ENCODE data around the gene PPP2R5E. TPM values are rescaled to one million over a fixed set of nuclear protein-coding genes. Genes with fewer than 3 reads are reported as not detected.

Gene PPP2R5E
- total and polyA plus RNA-seq, 2 experiments from 2014 or later: 21.8 to 31.8 TPM

- no peak overlapping the region for H3K4me2 ChIP-seq (ENCODE audit: unreplicated experiment)
- DNase-seq: no peak
- H3K79me2 ChIP-seq (ENCODE audit: insufficient read depth): no peaks in the 10 kb centered on the region
- H3K4me3 ChIP-seq: no peak overlapping the region
- in situ Hi-C loops (cut with MboI): no loop called here
- no peak overlapping the region for H3K9ac ChIP-seq
- H3K4me1 ChIP-seq (ENCODE audit: insufficient read depth): no peaks in the 10 kb centered on the region
- no peaks in the 10 kb centered on the region for H4K20me1 ChIP-seq (ENCODE audit: insufficient read depth)
- H3F3A ChIP-seq (ENCODE audit: insufficient read depth): no peaks in the 10 kb centered on the region
- 51 to 60% methylated on average over 6 of the region's 6 CpGs for WGBS, 2 experiments (ENCODE audit: low coverage in 1 of 2, low lambda C conversion rate in 2 of 2, missing lambda C conversion rate in 2 of 2)
- no peak overlapping the region for H2AFZ ChIP-seq
- H3K27ac ChIP-seq: no peak overlapping the region
- H3K9me2 ChIP-seq (ENCODE audit: insufficient read depth): no peaks in the 10 kb centered on the region
- no peaks in the 10 kb centered on the region for H3K36me3 ChIP-seq (ENCODE audit: low read depth)
- TF ChIP-seq EZH2 (IDR thresholded peaks at IDR 0.05; ENCODE audit: insufficient read depth, poor library complexity, severe bottlenecking) (no peak), EZH2phosphoT487 (IDR thresholded peaks at IDR 0.05; ENCODE audit: insufficient read depth, low read depth) (no peak)
- H3K9me3 ChIP-seq (ENCODE audit: low read depth): no peaks in the 10 kb centered on the region
- H3K27me3 ChIP-seq (replicated peaks; ENCODE audit: insufficient read depth): 0 out of 2 replicates have a peak, but pooled peaks cover 4% of the 10 kb centered on the region
Observed at GRCh38 chr14:63328787-63329737, 214.1 kb downstream of the PPP2R5E start.

GRCh38 chr14:63326840-63327239, 216.3 kb downstream of the PPP2R5E start:
- Histone ChIP-seq H3K4me2 (ENCODE audit: unreplicated experiment) (no peak overlapping the region), H3K9me2 (ENCODE audit: insufficient read depth) (no peaks in the 10 kb centered on the region), H3K27ac (no peak overlapping the region), H3K27me3 (replicated peaks; ENCODE audit: insufficient read depth) (0 out of 2 replicates have a peak, but pooled peaks cover 4% of the 10 kb centered on the region), H3F3A (ENCODE audit: insufficient read depth) (no peaks in the 10 kb centered on the region), H3K4me3 (no peak overlapping the region), H4K20me1 (ENCODE audit: insufficient read depth) (no peaks in the 10 kb centered on the region), H3K9me3 (ENCODE audit: low read depth) (no peaks in the 10 kb centered on the region), H3K9ac (no peak overlapping the region), H2AFZ (no peak overlapping the region), H3K79me2 (ENCODE audit: insufficient read depth) (no peaks in the 10 kb centered on the region), H3K36me3 (ENCODE audit: low read depth) (no peaks in the 10 kb centered on the region), H3K4me1 (ENCODE audit: insufficient read depth) (no peaks in the 10 kb centered on the region)
- no peak for DNase-seq
- in situ Hi-C loops (cut with MboI): no loop called here
- no peak for TF ChIP-seq EZH2phosphoT487 (IDR thresholded peaks at IDR 0.05; ENCODE audit: insufficient read depth, low read depth)
- TF ChIP-seq EZH2 (IDR thresholded peaks at IDR 0.05; ENCODE audit: insufficient read depth, poor library complexity, severe bottlenecking): no peak
- WGBS, 2 experiments (ENCODE audit: low coverage in 1 of 2, low lambda C conversion rate in 2 of 2, missing lambda C conversion rate in 2 of 2): 61 to 66% methylated on average over 5 of the region's 5 CpGs

GRCh38 chr14:63322897-63323573, 220.1 kb downstream of the PPP2R5E start:
- no peak for TF ChIP-seq EZH2phosphoT487 (IDR thresholded peaks at IDR 0.05; ENCODE audit: insufficient read depth, low read depth)
- H3K9me3 ChIP-seq (ENCODE audit: low read depth): no peaks in the 10 kb centered on the region
- DNase-seq: no peak
- H3K27ac ChIP-seq: no peak overlapping the region
- no peaks in the 10 kb centered on the region; the same call in 1 of the 2 replicates for H3K27me3 ChIP-seq (replicated peaks; ENCODE audit: insufficient read depth)
- no peaks in the 10 kb centered on the region for H4K20me1 ChIP-seq (ENCODE audit: insufficient read depth)
- H3K9me2 ChIP-seq (ENCODE audit: insufficient read depth): no peaks in the 10 kb centered on the region
- in situ Hi-C loops (cut with MboI): no loop called here
- no peaks in the 10 kb centered on the region for H3K4me1 ChIP-seq (ENCODE audit: insufficient read depth)
- H3K79me2 ChIP-seq (ENCODE audit: insufficient read depth): no peaks in the 10 kb centered on the region
- H3F3A ChIP-seq (ENCODE audit: insufficient read depth): no peaks in the 10 kb centered on the region
- H3K9ac ChIP-seq: no peak overlapping the region
- 41 to 49% methylated on average over 9 of the region's 9 CpGs for WGBS, 2 experiments (ENCODE audit: low coverage in 1 of 2, low lambda C conversion rate in 2 of 2, missing lambda C conversion rate in 2 of 2)
- no peak overlapping the region for H3K4me2 ChIP-seq (ENCODE audit: unreplicated experiment)
- no peaks in the 10 kb centered on the region for H3K36me3 ChIP-seq (ENCODE audit: low read depth)
- H2AFZ ChIP-seq: no peak overlapping the region
- no peak overlapping the region for H3K4me3 ChIP-seq

- H3K9me3 ChIP-seq (ENCODE audit: low read depth): no peaks in the 10 kb centered on the region
- H3K36me3 ChIP-seq (ENCODE audit: low read depth): no peaks in the 10 kb centered on the region
- no peak overlapping the region for H3K4me3 ChIP-seq
- TF ChIP-seq EZH2phosphoT487 (IDR thresholded peaks at IDR 0.05; ENCODE audit: insufficient read depth, low read depth) (no peak), EZH2 (IDR thresholded peaks at IDR 0.05; ENCODE audit: insufficient read depth, poor library complexity, severe bottlenecking) (no peak)
- no peak overlapping the region for H3K9ac ChIP-seq
- no peak for DNase-seq
- in situ Hi-C loops (cut with MboI): no loop called here
- no peak overlapping the region for H3K4me2 ChIP-seq (ENCODE audit: unreplicated experiment)
- H3K79me2 ChIP-seq (ENCODE audit: insufficient read depth): no peaks in the 10 kb centered on the region
- H3K9me2 ChIP-seq (ENCODE audit: insufficient read depth): no peaks in the 10 kb centered on the region
- H2AFZ ChIP-seq: no peak overlapping the region
- no peaks in the 10 kb centered on the region for H4K20me1 ChIP-seq (ENCODE audit: insufficient read depth)
- no peaks in the 10 kb centered on the region for H3K4me1 ChIP-seq (ENCODE audit: insufficient read depth)
- no peaks in the 10 kb centered on the region; the same call in 1 of the 2 replicates for H3K27me3 ChIP-seq (replicated peaks; ENCODE audit: insufficient read depth)
- no peak overlapping the region for H3K27ac ChIP-seq
- 96 to 100% methylated on average over 1 of the region's 1 CpG for WGBS, 2 experiments (ENCODE audit: low coverage in 1 of 2, low lambda C conversion rate in 2 of 2, missing lambda C conversion rate in 2 of 2)
- H3F3A ChIP-seq (ENCODE audit: insufficient read depth): no peaks in the 10 kb centered on the region
Observed at GRCh38 chr14:63322472-63322871, 220.7 kb downstream of the PPP2R5E start.

Small RNA genes within 50 kb of the gene (small RNA-seq; reads per million reads assigned to genes)
- not detected for gene RF00601 (ENCODE audit: low read depth, low replicate concordance)

Other genes with a start within 250 kb of the PPP2R5E start
- gene GPHB5, start 224.4 kb downstream of the PPP2R5E start, total RNA-seq (2014; rRNA removed; shearing (Covaris generic)): not detected in 2 replicates
- not detected in 2 replicates for gene GPHB5, start 224.4 kb downstream of the PPP2R5E start, polyA plus RNA-seq (2016; fragmentation: Nextera tagmentation; extraction: Ambion mirVana)
- 5.9 and 6.9 TPM in 2 replicates for gene WDR89, start 98.5 kb upstream of the PPP2R5E start, total RNA-seq (2014; rRNA removed; shearing (Covaris generic))
- gene WDR89, start 98.5 kb upstream of the PPP2R5E start, polyA plus RNA-seq (2016; fragmentation: Nextera tagmentation; extraction: Ambion mirVana): 7.0 and 8.5 TPM in 2 replicates
- 38.4 and 44.5 TPM in 2 replicates for gene SGPP1, start 184.7 kb upstream of the PPP2R5E start, total RNA-seq (2014; rRNA removed; shearing (Covaris generic))
- gene SGPP1, start 184.7 kb upstream of the PPP2R5E start, polyA plus RNA-seq (2016; fragmentation: Nextera tagmentation; extraction: Ambion mirVana): 19.6 and 22.4 TPM in 2 replicates

All from GM23248 (cell line).